MM.1S (cell line): ENCODE measurements around the gene FAM50B.

Source experiments
- DNase-seq: peaks from one replicate; pipeline ENCODE4 v3.0.0-alpha.2; 2015
- H2AFZ ChIP-seq: fragments of 300-600 bp; sonication (generic); 2 replicates; pipeline ENCODE4 v1.6.0; 2016; ENCODE audit warnings: antibody characterized with exemption, low read length
- H3F3A ChIP-seq: fragments of 300-600 bp; sonication (generic); 2 replicates; pipeline ENCODE4 v1.6.1; 2016; ENCODE audit warnings: mild to moderate bottlenecking, antibody characterized with exemption, low read length, moderate library complexity, mixed read lengths; ENCODE audit not compliant: insufficient read depth
- H3K27ac ChIP-seq: fragments of 300-600 bp; sonication (generic); 2 replicates; pipeline ENCODE4 v1.5.1; 2016; ENCODE audit warnings: mild to moderate bottlenecking, low read length
- H3K27me3 ChIP-seq: fragments of 300-600 bp; sonication (generic); replicated peaks from 2 replicates; pipeline ENCODE4 v1.6.0; 2016; ENCODE audit warnings: low read length; ENCODE audit not compliant: insufficient read depth
- H3K36me3 ChIP-seq: fragments of 300-600 bp; sonication (generic); replicated peaks from 2 replicates; pipeline ENCODE4 v1.6.1; 2016; ENCODE audit warnings: mild to moderate bottlenecking, low read length, mixed read lengths; ENCODE audit not compliant: insufficient read depth
- H3K4me1 ChIP-seq: fragments of 300-600 bp; sonication (generic); 2 replicates; pipeline ENCODE4 v1.6.1; 2016; ENCODE audit warnings: low read length, mixed read lengths
- H3K4me2 ChIP-seq: fragments of 300-600 bp; sonication (generic); 2 replicates; pipeline ENCODE4 v1.6.0; 2016; ENCODE audit warnings: low read depth, low read length
- H3K4me3 ChIP-seq: fragments of 300-600 bp; sonication (generic); 2 replicates; pipeline ENCODE4 v1.5.1; 2016; ENCODE audit warnings: low read length, mixed read lengths
- H3K79me2 ChIP-seq: fragments of 300-600 bp; sonication (generic); 2 replicates; pipeline ENCODE4 v1.6.1; 2016; ENCODE audit warnings: mixed run types, low read length, mixed read lengths
- H3K9ac ChIP-seq: fragments of 300-600 bp; sonication (generic); 2 replicates; pipeline ENCODE4 v1.6.1; 2016; ENCODE audit warnings: low read length, mixed read lengths
- H3K9me2 ChIP-seq: fragments of 300-600 bp; sonication (generic); replicated peaks from 2 replicates; pipeline ENCODE4 v1.6.1; 2016; ENCODE audit warnings: mild to moderate bottlenecking, low read length, mixed read lengths; ENCODE audit not compliant: insufficient read depth
- H3K9me3 ChIP-seq: fragments of 300-600 bp; sonication (generic); replicated peaks from 2 replicates; pipeline ENCODE4 v1.6.1; 2016; ENCODE audit warnings: mild to moderate bottlenecking, low read length, mixed read lengths; ENCODE audit not compliant: insufficient read depth
- H4K20me1 ChIP-seq: fragments of 300-600 bp; sonication (generic); 2 replicates; pipeline ENCODE4 v1.6.1; 2016; ENCODE audit warnings: mild to moderate bottlenecking, low read length, moderate library complexity, mixed read lengths; ENCODE audit not compliant: insufficient read depth
- CTCF ChIP-seq: fragments of 300-600 bp; sonication (generic); IDR thresholded peaks from 2 replicates; pipeline ENCODE4 v1.5.1; 2016; ENCODE audit warnings: antibody characterized with exemption, low read length, mixed read lengths
- EZH2 ChIP-seq: fragments of 300-600 bp; sonication (generic); optimal IDR thresholded peaks from 2 replicates; pipeline ENCODE3; 2017; ENCODE audit warnings: low read depth, mild to moderate bottlenecking, antibody characterized with exemption, low read length, mixed read lengths
- EZH2phosphoT487 ChIP-seq: fragments of 300-600 bp; sonication (generic); IDR thresholded peaks from 2 replicates; pipeline ENCODE4 v1.6.1; 2018; ENCODE audit warnings: antibody characterized with exemption, low read length

FAM50B gene

GRCh38 chr6:3867641-3868502 is 18.7 kb downstream of the FAM50B start:
- H3K27ac ChIP-seq = no peak overlapping the region
- H3K9ac ChIP-seq = no peak overlapping the region
- H2AFZ ChIP-seq = no peak overlapping the region
- no peaks in the 10 kb centered on the region for H3K36me3 ChIP-seq
- TF ChIP-seq EZH2phosphoT487 = no peak
- no peak for TF ChIP-seq CTCF
- TF ChIP-seq EZH2 = no peak
- no peak overlapping the region for H3K4me3 ChIP-seq
- no peaks in the 10 kb centered on the region for H3F3A ChIP-seq
- H3K9me3 ChIP-seq = no peaks in the 10 kb centered on the region
- no peaks in the 10 kb centered on the region for H3K27me3 ChIP-seq
- no peaks in the 10 kb centered on the region for H3K79me2 ChIP-seq
- H3K4me1 ChIP-seq = no peaks in the 10 kb centered on the region
- DNase-seq = no peak
- no peaks in the 10 kb centered on the region for H4K20me1 ChIP-seq
- no peak overlapping the region for H3K4me2 ChIP-seq
- H3K9me2 ChIP-seq = no peaks in the 10 kb centered on the region

DNA sequence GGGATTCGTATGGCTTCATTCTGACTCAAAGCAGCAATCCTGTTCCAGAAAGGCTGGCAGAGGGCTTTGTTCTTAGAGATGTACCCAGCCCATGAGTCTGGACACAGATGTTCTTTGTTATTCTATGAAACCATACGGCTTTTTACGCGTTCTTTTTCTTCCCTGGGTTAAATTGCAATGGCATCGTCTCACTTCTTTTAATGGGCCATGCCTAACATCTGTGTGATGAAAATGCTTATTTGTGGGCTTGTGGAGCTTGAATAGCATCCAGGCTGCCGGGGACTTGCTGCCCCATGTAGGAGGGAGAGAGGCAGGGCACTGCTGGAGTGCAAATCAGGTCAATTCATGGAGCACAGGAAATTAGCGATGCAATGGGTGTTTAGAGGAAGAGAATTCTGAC is 19.4 kb downstream of the FAM50B start:
- Histone ChIP-seq H3K4me1 (no peaks in the 10 kb centered on the region), H3K36me3 (no peaks in the 10 kb centered on the region), H3F3A (no peaks in the 10 kb centered on the region), H3K27me3 (no peaks in the 10 kb centered on the region), H3K27ac (no peak overlapping the region), H3K4me3 (no peak overlapping the region), H3K9me2 (no peaks in the 10 kb centered on the region), H4K20me1 (no peaks in the 10 kb centered on the region), H3K4me2 (no peak overlapping the region), H2AFZ (no peak overlapping the region), H3K79me2 (no peaks in the 10 kb centered on the region), H3K9ac (no peak overlapping the region), H3K9me3 (no peaks in the 10 kb centered on the region)
- TF ChIP-seq EZH2phosphoT487 (no peak), EZH2 (no peak), CTCF (no peak)
- DNase-seq = no peak

- Histone ChIP-seq H3K79me2 (no peaks in the 10 kb centered on the region), H4K20me1 (no peaks in the 10 kb centered on the region), H2AFZ (no peak overlapping the region), H3K9me3 (no peaks in the 10 kb centered on the region), H3K4me3 (no peak overlapping the region), H3F3A (no peaks in the 10 kb centered on the region), H3K9ac (no peak overlapping the region), H3K27me3 (no peaks in the 10 kb centered on the region), H3K4me1 (no peaks in the 10 kb centered on the region), H3K36me3 (no peaks in the 10 kb centered on the region), H3K27ac (no peak overlapping the region), H3K9me2 (no peaks in the 10 kb centered on the region), H3K4me2 (no peak overlapping the region)
- no peak for DNase-seq
- TF ChIP-seq EZH2phosphoT487 (no peak), EZH2 (no peak), CTCF (no peak)
Observed at GRCh38 chr6:3869284-3869631, 20.1 kb downstream of the FAM50B start.
